ENCODE data around the gene CCDC178.

- TF ChIP-seq EZH2phosphoT487 (IDR thresholded peaks at IDR 0.05; ENCODE audit: insufficient read depth, low read depth) (no peak), EZH2 (IDR thresholded peaks at IDR 0.05; ENCODE audit: insufficient read depth, poor library complexity, severe bottlenecking) (no peak)
These were observed 133.0 kb downstream of the CCDC178 start for GRCh38 chr18:33307520-33307919.
